Smooth muscle cell (in vitro differentiated cells): ENCODE measurements around the gene TSSK2. TPM values are rescaled to one million over a fixed set of nuclear protein-coding genes. Genes with fewer than 3 reads are reported as not detected.

Experiments
- DNase-seq: peaks from one replicate; lab custom pipeline; 2025; ENCODE audit not compliant: unreplicated experiment; lab: John Stamatoyannopoulos, UW
- H2AFZ ChIP-seq: fragments of 200-600 bp; sonication (generic); 2 replicates; pipeline ENCODE4 v1.6.0; 2016; ENCODE audit warnings: antibody characterized with exemption, low read depth, mild to moderate bottlenecking
- H3F3A ChIP-seq: fragments of 200-600 bp; sonication (generic); 2 replicates; pipeline ENCODE4 v1.6.0; 2017; ENCODE audit warnings: antibody characterized with exemption, low read depth
- H3K27ac ChIP-seq: fragments of 200-600 bp; sonication (generic); 2 replicates; pipeline ENCODE4 v1.5.1; 2016; ENCODE audit warnings: low read depth, mild to moderate bottlenecking
- H3K27me3 ChIP-seq: fragments of 200-600 bp; sonication (generic); 2 replicates; pipeline ENCODE4 v1.6.1; 2016; ENCODE audit warnings: low read depth, mild to moderate bottlenecking
- H3K36me3 ChIP-seq: fragments of 200-600 bp; sonication (generic); 2 replicates; pipeline ENCODE4 v1.5.1; 2016; ENCODE audit warnings: low read depth
- H3K4me1 ChIP-seq: fragments of 200-600 bp; sonication (generic); 2 replicates; pipeline ENCODE4 v1.5.1; 2016; ENCODE audit warnings: low read depth
- H3K4me2 ChIP-seq: fragments of 200-600 bp; sonication (generic); 2 replicates; pipeline ENCODE4 v1.6.0; 2016; ENCODE audit warnings: mild to moderate bottlenecking
- H3K4me3 ChIP-seq: fragments of 200-600 bp; sonication (generic); 2 replicates; pipeline ENCODE4 v1.5.1; 2016; ENCODE audit warnings: mild to moderate bottlenecking
- H3K79me2 ChIP-seq: fragments of 200-600 bp; sonication (generic); 2 replicates; pipeline ENCODE4 v1.6.0; 2016; ENCODE audit warnings: low read depth, mild to moderate bottlenecking
- H3K9ac ChIP-seq: fragments of 200-600 bp; sonication (generic); 2 replicates; pipeline ENCODE4 v1.6.0; 2016; ENCODE audit warnings: low read depth
- H3K9me3 ChIP-seq: fragments of 200-600 bp; sonication (generic); replicated peaks from 2 replicates; pipeline ENCODE4 v1.5.1; 2016; ENCODE audit warnings: low read depth
- H4K20me1 ChIP-seq: fragments of 200-600 bp; sonication (generic); 2 replicates; pipeline ENCODE4 v1.6.0; 2016; ENCODE audit warnings: low read depth
- WGBS: methylation state at CpG from one replicate; pipeline ENCODE4 v1.1.7; 2016; ENCODE audit warnings: low lambda C conversion rate; 5-methylcytosine and 5-hydroxymethylcytosine counted together
- polyA plus RNA-seq: library from polyadenylated mRNA; unstranded; fragments of >200 nt; fragmentation: Nextera tagmentation; extraction: Ambion mirVana; gene quantifications from 2 replicates; pipeline ENCODE4 v1.2.1, GENCODE V29; 2016
- total RNA-seq: library from RNA; depleted of rRNA; stranded (reverse); fragments of >200 nt; gene quantifications from 2 replicates; pipeline ENCODE4 v1.2.3, GENCODE V29; 2014
- TF ChIP-seq, protein P1 (sequence below): fragments of 200-600 bp; sonication (generic); IDR thresholded peaks from 2 replicates; pipeline ENCODE4 v1.5.1; 2017; ENCODE audit warnings: borderline replicate concordance, mild to moderate bottlenecking, antibody characterized with exemption; ENCODE audit not compliant: insufficient read depth, poor library complexity, severe bottlenecking

TSSK2 gene
- total and polyA plus RNA-seq, 2 experiments from 2014 or later: not detected

DNA sequence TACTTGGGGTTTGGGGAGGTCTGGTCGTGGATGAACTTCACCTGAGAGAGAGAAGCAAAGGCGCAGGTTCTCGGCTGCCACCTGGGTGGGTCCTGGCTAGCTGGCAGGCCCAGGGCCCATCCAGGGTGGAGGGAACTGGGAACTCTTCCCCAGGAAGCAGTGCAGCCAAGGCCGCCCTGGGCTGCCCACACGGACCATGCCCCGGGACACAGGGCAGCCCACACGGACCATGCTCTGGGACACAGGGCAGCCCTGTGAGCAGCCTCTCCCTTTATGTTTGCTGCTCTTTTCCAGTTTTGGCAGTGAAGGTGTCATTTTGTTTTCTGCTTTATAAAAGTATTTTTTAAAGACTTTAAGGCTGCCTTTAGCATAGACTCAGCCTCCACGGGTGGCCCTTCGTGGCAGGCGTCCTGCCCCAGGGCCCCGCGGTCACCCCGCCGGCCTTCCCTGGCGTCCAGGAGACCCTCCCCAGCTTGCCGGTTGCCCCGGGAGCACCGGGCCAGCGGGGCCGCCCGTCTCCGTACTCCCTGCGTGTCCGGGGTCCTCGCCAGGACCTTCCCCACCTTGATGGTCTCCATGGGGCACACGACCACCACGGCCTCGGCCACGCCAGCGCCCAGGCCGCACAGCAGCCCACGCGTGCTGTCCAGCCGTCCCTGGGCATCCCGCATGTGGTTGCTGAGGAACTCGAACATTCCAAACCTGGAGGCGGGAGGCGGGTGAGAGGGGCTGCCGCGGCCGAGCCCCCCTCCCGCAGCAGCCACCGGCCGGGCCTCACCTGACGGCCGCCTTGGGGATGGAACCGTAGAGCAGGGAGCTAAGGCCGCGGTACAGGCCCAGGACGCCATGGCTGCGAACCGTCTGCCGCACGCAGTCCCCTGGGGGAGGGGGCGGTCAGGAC is 46.3 kb downstream of the TSSK2 start:
- no peaks in the 10 kb centered on the region for H3F3A ChIP-seq
- H3K4me1 ChIP-seq: peaks cover 9% of the 10 kb centered on the region
- peak overlapping the region; percentile 43 for H2AFZ ChIP-seq
- TF ChIP-seq, protein P1, sequence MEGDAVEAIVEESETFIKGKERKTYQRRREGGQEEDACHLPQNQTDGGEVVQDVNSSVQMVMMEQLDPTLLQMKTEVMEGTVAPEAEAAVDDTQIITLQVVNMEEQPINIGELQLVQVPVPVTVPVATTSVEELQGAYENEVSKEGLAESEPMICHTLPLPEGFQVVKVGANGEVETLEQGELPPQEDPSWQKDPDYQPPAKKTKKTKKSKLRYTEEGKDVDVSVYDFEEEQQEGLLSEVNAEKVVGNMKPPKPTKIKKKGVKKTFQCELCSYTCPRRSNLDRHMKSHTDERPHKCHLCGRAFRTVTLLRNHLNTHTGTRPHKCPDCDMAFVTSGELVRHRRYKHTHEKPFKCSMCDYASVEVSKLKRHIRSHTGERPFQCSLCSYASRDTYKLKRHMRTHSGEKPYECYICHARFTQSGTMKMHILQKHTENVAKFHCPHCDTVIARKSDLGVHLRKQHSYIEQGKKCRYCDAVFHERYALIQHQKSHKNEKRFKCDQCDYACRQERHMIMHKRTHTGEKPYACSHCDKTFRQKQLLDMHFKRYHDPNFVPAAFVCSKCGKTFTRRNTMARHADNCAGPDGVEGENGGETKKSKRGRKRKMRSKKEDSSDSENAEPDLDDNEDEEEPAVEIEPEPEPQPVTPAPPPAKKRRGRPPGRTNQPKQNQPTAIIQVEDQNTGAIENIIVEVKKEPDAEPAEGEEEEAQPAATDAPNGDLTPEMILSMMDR: no peak
- H3K79me2 ChIP-seq: peaks cover 34% of the 10 kb centered on the region
- no peaks in the 10 kb centered on the region for H3K27me3 ChIP-seq
- peak overlapping the region; percentile 94 for H3K4me3 ChIP-seq
- H3K27ac ChIP-seq: peak overlapping the region; percentile 4
- H3K4me2 ChIP-seq: peak overlapping the region; percentile 98
- DNase-seq: no peak
- peaks cover 43% of the 10 kb centered on the region for H4K20me1 ChIP-seq
- peak overlapping the region; percentile 66 for H3K9ac ChIP-seq
- no peaks in the 10 kb centered on the region for H3K36me3 ChIP-seq
- 15% methylated on average over 53 of the region's 55 CpGs for WGBS
- no peaks in the 10 kb centered on the region for H3K9me3 ChIP-seq

DNA sequence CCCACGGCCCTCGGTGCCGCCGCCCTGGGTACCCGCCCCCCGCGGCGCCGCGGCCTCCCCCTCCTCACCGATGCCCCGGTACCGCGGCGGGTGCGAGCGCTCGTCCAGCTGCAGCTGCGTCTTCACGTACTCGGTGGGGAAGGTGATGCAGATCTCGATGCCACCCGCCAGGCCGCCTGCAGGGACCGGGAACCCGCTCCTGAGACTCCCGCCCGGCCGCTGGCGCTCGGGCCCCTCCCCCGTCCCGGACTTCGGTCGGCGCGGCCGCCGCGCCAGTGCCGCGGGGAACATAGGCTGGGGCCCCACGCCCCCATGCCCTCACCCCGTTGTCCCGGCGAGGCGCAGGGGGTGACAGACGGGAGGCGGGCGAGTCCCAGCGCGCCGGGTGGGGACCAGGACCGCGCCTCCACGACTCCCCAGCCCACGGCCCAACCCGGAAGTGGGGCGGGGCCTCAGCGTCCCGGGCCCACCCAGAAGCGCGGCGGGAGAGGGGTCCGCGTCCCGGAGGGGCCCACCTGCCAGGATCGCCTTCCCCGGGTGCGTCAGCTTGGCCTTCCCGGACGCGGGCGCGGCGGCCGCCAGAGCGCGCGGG is 47.1 kb downstream of the TSSK2 start:
- H2AFZ ChIP-seq: peak overlapping the region; percentile 43
- no peaks in the 10 kb centered on the region for H3K36me3 ChIP-seq
- H3K27ac ChIP-seq: no peak overlapping the region
- H3F3A ChIP-seq: no peaks in the 10 kb centered on the region
- TF ChIP-seq, protein P1: no peak
- peak overlapping the region; percentile 66 for H3K9ac ChIP-seq
- H3K4me1 ChIP-seq: peaks cover 5% of the 10 kb centered on the region
- H3K79me2 ChIP-seq: peaks cover 27% of the 10 kb centered on the region
- peak; percentile 63 for DNase-seq
- H3K27me3 ChIP-seq: no peaks in the 10 kb centered on the region
- H3K9me3 ChIP-seq: no peaks in the 10 kb centered on the region
- H4K20me1 ChIP-seq: peaks cover 39% of the 10 kb centered on the region
- H3K4me3 ChIP-seq: peak overlapping the region; percentile 94
- WGBS: under 1% methylated on average over 23 of the region's 80 CpGs
- peak overlapping the region; percentile 98 for H3K4me2 ChIP-seq

DNA sequence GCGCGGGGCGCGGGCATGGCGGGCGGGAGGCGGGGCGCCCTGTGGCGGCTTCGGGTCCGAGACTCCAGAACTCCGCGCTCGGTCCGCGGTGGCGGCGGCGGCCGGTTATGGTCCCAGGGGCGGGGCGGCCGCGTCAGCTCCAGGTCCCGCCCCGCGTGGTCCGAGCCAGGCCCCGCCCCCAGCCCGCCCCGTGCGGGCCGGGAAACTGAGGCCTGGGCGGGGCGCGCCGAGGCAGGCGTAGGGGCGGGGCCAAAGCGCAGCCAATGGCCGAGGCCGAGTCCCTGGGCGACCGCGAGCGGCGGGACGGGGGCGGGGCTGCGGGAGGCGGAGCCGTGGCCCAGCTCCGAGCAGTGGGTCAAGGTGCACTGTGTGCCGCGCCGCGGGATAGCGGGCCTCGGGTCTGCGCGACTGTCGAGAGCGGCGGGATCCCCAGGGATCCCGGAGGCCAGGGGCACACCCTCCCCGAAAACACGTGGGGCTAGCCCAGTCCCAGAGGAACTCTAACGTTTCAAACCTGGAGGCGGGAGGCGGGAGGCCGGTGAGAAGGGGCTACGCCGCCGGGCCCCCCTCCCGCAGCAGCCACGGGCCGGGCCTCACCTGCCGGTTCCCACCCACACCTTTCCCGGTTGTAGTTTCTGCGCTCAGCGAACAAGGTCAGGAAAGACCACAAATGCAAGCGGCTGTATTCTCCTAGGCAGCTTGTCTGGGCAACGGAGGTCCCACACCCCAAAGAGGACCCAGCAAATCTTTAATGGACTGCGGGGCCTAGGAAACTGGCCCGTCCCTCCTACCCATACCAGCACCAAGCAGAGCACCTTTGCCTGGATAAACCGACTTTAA is 47.8 kb downstream of the TSSK2 start, which contains the start of gene SLC25A1:
Gene SLC25A1 (minus strand): TSS at position 80 of the 840 bp plus-strand sequence. CDS start 63 bp downstream, at position 17.
- H3K9ac ChIP-seq: peak within 1 kb of the TSS; percentile 66
- no peaks in the 10 kb centered on the region for H3K27me3 ChIP-seq
- peak within 1 kb of the TSS; percentile 43 for H2AFZ ChIP-seq
- peak; percentile 63 for DNase-seq
- no peaks in the 10 kb centered on the region for H3F3A ChIP-seq
- H4K20me1 ChIP-seq: peaks cover 39% of the 10 kb centered on the region
- H3K27ac ChIP-seq: peak within 1 kb of the TSS; percentile 4
- H3K36me3 ChIP-seq: no peaks in the 10 kb centered on the region
- H3K4me2 ChIP-seq: peak within 1 kb of the TSS; percentile 98
- peaks cover 22% of the 10 kb centered on the region for H3K79me2 ChIP-seq
- H3K4me3 ChIP-seq: peak within 1 kb of the TSS; percentile 94
- TF ChIP-seq, protein P1: no peak
- peaks cover 5% of the 10 kb centered on the region for H3K4me1 ChIP-seq
- 2% methylated on average over 21 of the region's 86 CpGs for WGBS
- H3K9me3 ChIP-seq: no peaks in the 10 kb centered on the region
